AG04450 (cell line): ENCODE data around the gene ARHGAP32. TPM values are rescaled to one million over a fixed set of nuclear protein-coding genes. Genes with fewer than 3 reads are reported as not detected.

Experiments used
- CTCF ChIA-PET: fragments of 300-600, 350-600 bp; formaldehyde crosslinking; extraction: SDS; loops from one replicate; lab custom pipeline; 2022; ENCODE audit warnings: antibody characterized with exemption, inconsistent platforms; lab: Charles Lee
- POLR2A ChIA-PET: fragments of 350-600 bp; formaldehyde crosslinking; extraction: SDS; loops from one replicate; lab custom pipeline; 2021; ENCODE audit warnings: antibody characterized with exemption, inconsistent platforms; lab: Yijun Ruan, JAX
- DNase-seq: peaks from one replicate; pipeline ENCODE4 v3.0.0-alpha.2; 2011; ENCODE audit warnings: low read depth, low spot score
- H3K27ac ChIP-seq: one replicate; pipeline ENCODE4 v1.5.1; 2012; ENCODE audit warnings: low read depth, low read length, control low read depth
- H3K27me3 ChIP-seq: one replicate; pipeline ENCODE4 v1.6.0; 2012; ENCODE audit warnings: low read length; ENCODE audit not compliant: control insufficient read depth, insufficient read depth
- H3K4me3 ChIP-seq: 2 replicates; pipeline ENCODE4 v1.5.1; 2011; ENCODE audit warnings: mild to moderate bottlenecking, low read depth, low read length, control low read depth
- H3K9me3 ChIP-seq: 2 replicates; pipeline ENCODE4 v1.5.1; 2012; ENCODE audit warnings: low read length; ENCODE audit not compliant: control insufficient read depth, insufficient read depth
- polyA plus RNA-seq: library from polyadenylated mRNA; depleted of rRNA; stranded (reverse); fragments of >200 nt; gene quantifications from 2 replicates; pipeline ENCODE4 v1.2.3, GENCODE V29; 2011
- TF ChIP-seq, protein P1 (sequence below): IDR thresholded peaks from 2 replicates; pipeline ENCODE4 v1.5.1; 2011; ENCODE audit warnings: low read depth, low read length, control low read depth, inconsistent platforms

Gene ARHGAP32
- polyA plus RNA-seq, 1 experiment = 7.5 TPM

DNA sequence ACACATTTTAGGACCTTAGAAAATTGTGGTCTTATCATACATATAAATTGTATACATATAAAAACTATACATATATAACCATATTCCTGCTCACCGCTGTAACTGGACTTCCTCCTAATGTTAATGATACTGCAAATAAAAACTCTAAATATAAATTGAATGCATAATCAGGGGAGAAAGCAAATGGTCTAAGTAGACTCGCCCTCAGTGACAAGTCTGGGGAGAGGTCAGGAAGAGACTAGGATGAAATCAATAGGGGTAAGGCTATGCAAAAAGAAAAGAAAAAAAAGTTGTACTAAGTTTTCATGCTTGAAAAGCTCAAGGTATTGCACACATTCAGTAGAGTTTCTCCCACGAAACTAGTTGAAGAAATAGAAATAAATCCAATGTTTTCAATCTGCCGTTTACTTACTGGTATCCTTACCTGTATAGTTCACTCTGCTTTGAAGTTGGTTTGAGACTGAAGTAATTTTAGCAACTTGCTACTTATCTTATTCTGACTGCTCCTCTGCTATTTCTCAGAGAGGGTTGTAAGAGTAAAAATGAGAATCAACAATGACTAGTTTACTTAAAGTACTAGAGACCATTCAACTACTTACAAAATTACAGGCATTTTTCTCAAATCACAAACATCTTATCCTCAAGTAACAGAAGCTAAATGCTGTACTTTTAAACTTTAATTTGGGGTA, 12.2 kb upstream of the ARHGAP32 start:
- CTCF ChIA-PET = no interaction called here
- no peak overlapping the region for H3K27ac ChIP-seq
- POLR2A ChIA-PET = no interaction called here
- H3K4me3 ChIP-seq = no peak overlapping the region
- no peak for DNase-seq
- TF ChIP-seq, protein P1, sequence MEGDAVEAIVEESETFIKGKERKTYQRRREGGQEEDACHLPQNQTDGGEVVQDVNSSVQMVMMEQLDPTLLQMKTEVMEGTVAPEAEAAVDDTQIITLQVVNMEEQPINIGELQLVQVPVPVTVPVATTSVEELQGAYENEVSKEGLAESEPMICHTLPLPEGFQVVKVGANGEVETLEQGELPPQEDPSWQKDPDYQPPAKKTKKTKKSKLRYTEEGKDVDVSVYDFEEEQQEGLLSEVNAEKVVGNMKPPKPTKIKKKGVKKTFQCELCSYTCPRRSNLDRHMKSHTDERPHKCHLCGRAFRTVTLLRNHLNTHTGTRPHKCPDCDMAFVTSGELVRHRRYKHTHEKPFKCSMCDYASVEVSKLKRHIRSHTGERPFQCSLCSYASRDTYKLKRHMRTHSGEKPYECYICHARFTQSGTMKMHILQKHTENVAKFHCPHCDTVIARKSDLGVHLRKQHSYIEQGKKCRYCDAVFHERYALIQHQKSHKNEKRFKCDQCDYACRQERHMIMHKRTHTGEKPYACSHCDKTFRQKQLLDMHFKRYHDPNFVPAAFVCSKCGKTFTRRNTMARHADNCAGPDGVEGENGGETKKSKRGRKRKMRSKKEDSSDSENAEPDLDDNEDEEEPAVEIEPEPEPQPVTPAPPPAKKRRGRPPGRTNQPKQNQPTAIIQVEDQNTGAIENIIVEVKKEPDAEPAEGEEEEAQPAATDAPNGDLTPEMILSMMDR = no peak
- no peaks in the 10 kb centered on the region for H3K27me3 ChIP-seq
- H3K9me3 ChIP-seq = peaks cover 4% of the 10 kb centered on the region

DNA sequence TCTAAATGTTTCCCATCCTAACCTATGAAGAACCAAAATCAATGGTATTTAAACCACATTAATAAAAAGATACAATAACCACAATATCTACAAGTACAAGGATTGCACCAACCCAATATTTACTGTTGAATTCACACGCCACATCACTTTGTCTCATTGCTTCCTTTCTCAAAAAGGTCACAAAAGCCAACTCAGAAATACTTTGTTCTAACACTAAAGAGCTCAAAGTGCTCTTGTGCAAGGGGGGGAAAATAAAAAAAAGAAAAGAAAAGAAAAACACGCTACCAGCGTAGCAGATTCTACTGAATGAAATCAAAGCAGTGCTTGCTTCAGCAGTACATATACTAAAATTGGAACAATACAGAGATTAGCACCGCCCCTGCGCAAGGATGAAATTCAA, 10.5 kb upstream of the ARHGAP32 start:
- no peak overlapping the region for H3K4me3 ChIP-seq
- ChIA-PET POLR2A (no interaction called here), CTCF (no interaction called here)
- TF ChIP-seq, protein P1 = no peak
- H3K9me3 ChIP-seq = peaks cover 6% of the 10 kb centered on the region
- no peak for DNase-seq
- H3K27ac ChIP-seq = no peak overlapping the region
- no peaks in the 10 kb centered on the region for H3K27me3 ChIP-seq

GRCh38 chr11:129195682-129196081, 3.6 kb upstream of the ARHGAP32 start:
- no peak for DNase-seq
- H3K4me3 ChIP-seq = no peak overlapping the region
- no peak overlapping the region for H3K27ac ChIP-seq
- CTCF ChIA-PET = no interaction called here
- peaks cover 6% of the 10 kb centered on the region for H3K9me3 ChIP-seq
- TF ChIP-seq, protein P1 = no peak
- POLR2A ChIA-PET = no interaction called here
- H3K27me3 ChIP-seq = no peaks in the 10 kb centered on the region

DNA sequence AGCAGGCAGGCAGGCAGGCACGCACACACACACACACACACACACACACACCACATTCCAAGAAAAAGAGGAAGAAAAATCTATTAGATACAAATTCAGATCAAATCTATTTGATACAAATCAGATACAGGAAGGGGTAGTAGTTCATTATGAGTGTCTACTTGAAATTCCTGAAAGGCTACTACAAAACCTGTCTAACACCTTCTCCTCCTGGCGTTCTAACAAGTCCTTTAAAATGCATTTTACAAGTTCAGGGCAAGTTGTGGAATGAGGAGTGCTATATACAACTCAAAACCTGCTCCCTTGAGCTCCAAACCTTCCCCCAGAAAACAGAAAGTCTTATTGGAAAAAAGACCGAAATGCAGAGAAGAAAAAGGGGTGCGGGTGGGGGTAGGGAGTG, 476 bp downstream of the ARHGAP32 start:
- POLR2A ChIA-PET = no interaction called here

GRCh38 chr11:129190087-129190486, 2.0 kb downstream of the ARHGAP32 start:
- no peak for DNase-seq
- no peak overlapping the region for H3K27ac ChIP-seq
- CTCF ChIA-PET = no interaction called here
- no peak overlapping the region for H3K4me3 ChIP-seq
- no peaks in the 10 kb centered on the region for H3K9me3 ChIP-seq
- TF ChIP-seq, protein P1 = no peak
- POLR2A ChIA-PET = no interaction called here
- no peaks in the 10 kb centered on the region for H3K27me3 ChIP-seq

More for the DNA sequence above, 476 bp downstream of the ARHGAP32 start:
- no peak overlapping the region for H3K27ac ChIP-seq
- H3K9me3 ChIP-seq = no peaks in the 10 kb centered on the region
- H3K27me3 ChIP-seq = no peaks in the 10 kb centered on the region
- TF ChIP-seq, protein P1 = no peak
- no peak overlapping the region for H3K4me3 ChIP-seq
- no peak for DNase-seq
- CTCF ChIA-PET = no interaction called here
